ENCODE results near the gene ME1.

ME1 gene

GRCh38 chr6:83462524-83462923, 31.7 kb upstream of the ME1 start:
- Histone ChIP-seq H3K4me1 (ENCODE audit: control insufficient read depth, insufficient read depth, low read length) (no peaks in the 10 kb centered on the region), H3K36me3 (ENCODE audit: control insufficient read depth in 2 of 2, insufficient read depth in 1 of 2, low read length in 2 of 2) (no peaks in the 10 kb centered on the region), H3K4me3 (ENCODE audit: low read depth, low read length) (no peak overlapping the region), H3K9me3 (ENCODE audit: control insufficient read depth, insufficient read depth, low read depth, low read length) (no peaks in the 10 kb centered on the region), H3K27ac (ENCODE audit: extremely low read depth, low read depth, low read length) (no peak overlapping the region)
- ChIA-PET CTCF (interaction anchor here (0.7 kb wide), 1 partner anchor 1362 kb away, joined by 3 read pairs; no protein-coding TSS in a partner anchor), POLR2A (no interaction called here)
- TF ChIP-seq ZNF692 (tag by site-specific recombination; IDR thresholded peaks at IDR 0.05) (no peak), ZNF140 (tag by site-specific recombination; IDR thresholded peaks at IDR 0.05) (no peak), ZNF513 (tag by site-specific recombination; IDR thresholded peaks at IDR 0.05) (no peak), PATZ1 (tag by site-specific recombination; IDR thresholded peaks at IDR 0.05) (no peak), GFI1B (tag by site-specific recombination; IDR thresholded peaks at IDR 0.05) (no peak), ZIC2 (tag by site-specific recombination; IDR thresholded peaks at IDR 0.05) (no peak), ZNF426 (tag by site-specific recombination; IDR thresholded peaks at IDR 0.05) (no peak), ZNF169 (tag by site-specific recombination; IDR thresholded peaks at IDR 0.05) (no peak), ZNF701 (tag by site-specific recombination; IDR thresholded peaks at IDR 0.05) (no peak), SCRT1 (tag by site-specific recombination; IDR thresholded peaks at IDR 0.05; ENCODE audit: borderline replicate concordance) (no peak), IKZF3 (tag by site-specific recombination; IDR thresholded peaks at IDR 0.05) (no peak), ZBTB48 (tag by site-specific recombination; IDR thresholded peaks at IDR 0.05) (no peak), KLF7 (tag by site-specific recombination; IDR thresholded peaks at IDR 0.05; ENCODE audit: borderline replicate concordance) (no peak)

- no peaks in the 10 kb centered on the region for H3K9me3 ChIP-seq (ENCODE audit: control insufficient read depth, insufficient read depth, low read depth, low read length)
- ChIA-PET POLR2A (no interaction called here), CTCF (no interaction called here)
- no peaks in the 10 kb centered on the region for H3K36me3 ChIP-seq (ENCODE audit: control insufficient read depth in 2 of 2, insufficient read depth in 1 of 2, low read length in 2 of 2)
- H3K4me1 ChIP-seq (ENCODE audit: control insufficient read depth, insufficient read depth, low read length), result no peaks in the 10 kb centered on the region
- no peak overlapping the region for H3K27ac ChIP-seq (ENCODE audit: extremely low read depth, low read depth, low read length)
- TF ChIP-seq ZNF549 (tag by site-specific recombination; IDR thresholded peaks at IDR 0.05), result no peak
- no peak for TF ChIP-seq ZNF626 (tag by site-specific recombination; IDR thresholded peaks at IDR 0.05)
- no peak for TF ChIP-seq ZBTB26 (tag by site-specific recombination; optimal IDR thresholded peaks at IDR 0.05)
- no peak for TF ChIP-seq ZBTB21 (tag by site-specific recombination; IDR thresholded peaks at IDR 0.05)
- TF ChIP-seq PRDM4 (tag by site-specific recombination; IDR thresholded peaks at IDR 0.05), result no peak
- no peak for TF ChIP-seq GLI4 (tag by site-specific recombination; IDR thresholded peaks at IDR 0.05)
- TF ChIP-seq ZXDB (tag by site-specific recombination; IDR thresholded peaks at IDR 0.05), result no peak
- TF ChIP-seq ZNF423 (tag by site-specific recombination; IDR thresholded peaks at IDR 0.05), result no peak
- no peak for TF ChIP-seq ZNF777 (tag by site-specific recombination; IDR thresholded peaks at IDR 0.05; ENCODE audit: borderline replicate concordance)
- no peak for TF ChIP-seq ZBTB6 (tag by site-specific recombination; IDR thresholded peaks at IDR 0.05)
- no peak overlapping the region for H3K4me3 ChIP-seq (ENCODE audit: low read depth, low read length)
These were observed 30.6 kb upstream of the ME1 start for GRCh38 chr6:83461438-83461837.
